Measurements from ENCODE around the gene MRPL39.

DNA sequence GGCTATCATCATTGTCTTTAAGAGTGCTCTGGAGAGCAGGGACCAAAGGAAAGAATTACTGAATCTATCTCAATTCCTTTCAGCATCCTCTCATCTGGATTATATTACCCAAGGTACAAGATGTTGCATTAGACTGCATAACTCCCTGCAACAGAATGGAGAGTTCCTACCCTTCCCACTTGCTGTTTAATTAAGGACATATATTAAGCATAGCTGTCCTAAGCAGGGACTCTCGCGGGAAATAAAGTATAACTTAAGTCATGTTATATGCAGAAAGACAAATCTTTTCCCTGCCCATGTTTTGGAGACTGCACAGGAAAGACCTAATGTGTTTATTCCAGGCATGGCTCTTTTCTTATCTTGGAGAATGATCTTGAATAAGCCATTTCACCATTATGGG lies 25.0 kb upstream of the MRPL39 start:
- TF ChIP-seq, protein P1, sequence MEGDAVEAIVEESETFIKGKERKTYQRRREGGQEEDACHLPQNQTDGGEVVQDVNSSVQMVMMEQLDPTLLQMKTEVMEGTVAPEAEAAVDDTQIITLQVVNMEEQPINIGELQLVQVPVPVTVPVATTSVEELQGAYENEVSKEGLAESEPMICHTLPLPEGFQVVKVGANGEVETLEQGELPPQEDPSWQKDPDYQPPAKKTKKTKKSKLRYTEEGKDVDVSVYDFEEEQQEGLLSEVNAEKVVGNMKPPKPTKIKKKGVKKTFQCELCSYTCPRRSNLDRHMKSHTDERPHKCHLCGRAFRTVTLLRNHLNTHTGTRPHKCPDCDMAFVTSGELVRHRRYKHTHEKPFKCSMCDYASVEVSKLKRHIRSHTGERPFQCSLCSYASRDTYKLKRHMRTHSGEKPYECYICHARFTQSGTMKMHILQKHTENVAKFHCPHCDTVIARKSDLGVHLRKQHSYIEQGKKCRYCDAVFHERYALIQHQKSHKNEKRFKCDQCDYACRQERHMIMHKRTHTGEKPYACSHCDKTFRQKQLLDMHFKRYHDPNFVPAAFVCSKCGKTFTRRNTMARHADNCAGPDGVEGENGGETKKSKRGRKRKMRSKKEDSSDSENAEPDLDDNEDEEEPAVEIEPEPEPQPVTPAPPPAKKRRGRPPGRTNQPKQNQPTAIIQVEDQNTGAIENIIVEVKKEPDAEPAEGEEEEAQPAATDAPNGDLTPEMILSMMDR (IDR thresholded peaks at IDR 0.05): no peak
- no peak for TF ChIP-seq ZFX (IDR thresholded peaks at IDR 0.05; ENCODE audit: borderline replicate concordance)
